Transverse colon (tissue), 4 donors: Measurements from ENCODE around the gene LIMCH1. TPM values are rescaled to one million over a fixed set of nuclear protein-coding genes. Genes with fewer than 3 reads are reported as not detected.

Experiments used
- DNase-seq: peaks from one replicate; pipeline ENCODE4 v3.0.0-alpha.2; 2019
- H3K27ac ChIP-seq, 4 donors: fragments of 200-600 bp; sonication (generic); 2 replicates each; pipeline ENCODE4 v1.5.1; 2016 to 2018; ENCODE audit warnings: inconsistent platforms in 4 of 4
- H3K27me3 ChIP-seq: fragments of 200-600 bp; sonication (generic); 2 replicates; pipeline ENCODE4 v1.5.1; 2017; ENCODE audit warnings: inconsistent platforms
- H3K36me3 ChIP-seq, 4 donors: fragments of 200-600 bp; sonication (generic); 2 replicates each; pipeline ENCODE4 v1.5.1; 2017 to 2019; ENCODE audit warnings: inconsistent platforms in 4 of 4
- H3K4me1 ChIP-seq, 4 donors: fragments of 200-600 bp; sonication (generic); 2 replicates each; pipeline ENCODE4 v1.5.1; 2017 to 2020; ENCODE audit warnings: inconsistent platforms in 4 of 4
- H3K4me3 ChIP-seq, 4 donors: fragments of 200-600 bp; sonication (generic); 1 replicate in 1 of 4; 2 replicates in 3 of 4; pipeline versions ENCODE4 v1.5.1 to v1.6.1; 2017 to 2019; ENCODE audit warnings: inconsistent platforms in 4 of 4
- H3K9me3 ChIP-seq, 2 donors: fragments of 200-600 bp; sonication (generic); 2 replicates each; pipeline ENCODE4 v1.5.1; 2017 to 2019; ENCODE audit warnings: inconsistent platforms in 2 of 2
- EP300 ChIP-seq: sonication (generic); formaldehyde crosslinking; IDR thresholded peaks from one replicate; pipeline ENCODE4 v1.6.1; 2017; ENCODE audit warnings: antibody characterized with exemption, low read depth
- POLR2A ChIP-seq: fragments of 450-650 bp; IDR thresholded peaks from one replicate; pipeline ENCODE4 v1.6.1; 2016; ENCODE audit warnings: antibody characterized with exemption, mild to moderate bottlenecking, moderate library complexity
- POLR2AphosphoS5 ChIP-seq, 3 donors: sonication (generic); formaldehyde crosslinking; IDR thresholded peaks; one replicate each; pipeline ENCODE4 v1.6.1; 2016; ENCODE audit warnings: antibody characterized with exemption in 3 of 3
- WGBS, 2 donors: methylation state at CpG; one replicate each; pipeline ENCODE4 v1.1.5; 2018; ENCODE audit warnings: low coverage in 1 of 2; 5-methylcytosine and 5-hydroxymethylcytosine counted together
- in situ Hi-C, 4 donors: fragments of 200-750 bp; cut with MboI; loops; one replicate each; pipeline versions ENCODE4 v1.15.0 to v1.15.1; 2017; ENCODE audit warnings: low sequenced_read_pairs in 3 of 4, low pct_ligation_motif_present in 1 of 4, low pct_unique_long_range_greater_than_20kb in 1 of 4
- intact Hi-C: fragments of 100-400 bp; cut with DNase I; formaldehyde crosslinking; loops from one replicate; pipeline ENCODE4 v1.15.1; 2023; ENCODE audit warnings: low total_unique reads
- total RNA-seq, 4 donors: library from RNA; depleted of rRNA; stranded (reverse); fragments of >200 nt; gene quantifications; one replicate each; pipeline ENCODE4 v1.1.0, GENCODE V29; 2016
- TF ChIP-seq, protein P1 (sequence below), 5 experiments: fragments of 200-600 bp in 3 of 5; fragments of 450-650 bp in 2 of 5; sonication (generic) in 3 of 5; IDR thresholded peaks; 1 replicate in 2 of 5; 2 replicates in 3 of 5; pipeline ENCODE4 v1.5.1; 2016 to 2017; ENCODE audit warnings: antibody characterized with exemption in 5 of 5, inconsistent platforms in 3 of 5, mild to moderate bottlenecking in 2 of 5, moderate library complexity in 1 of 5

The LIMCH1 gene
- total RNA-seq, 4 donors from 2014 or later = 5.5 to 18.5 (median 9.7) TPM

DNA sequence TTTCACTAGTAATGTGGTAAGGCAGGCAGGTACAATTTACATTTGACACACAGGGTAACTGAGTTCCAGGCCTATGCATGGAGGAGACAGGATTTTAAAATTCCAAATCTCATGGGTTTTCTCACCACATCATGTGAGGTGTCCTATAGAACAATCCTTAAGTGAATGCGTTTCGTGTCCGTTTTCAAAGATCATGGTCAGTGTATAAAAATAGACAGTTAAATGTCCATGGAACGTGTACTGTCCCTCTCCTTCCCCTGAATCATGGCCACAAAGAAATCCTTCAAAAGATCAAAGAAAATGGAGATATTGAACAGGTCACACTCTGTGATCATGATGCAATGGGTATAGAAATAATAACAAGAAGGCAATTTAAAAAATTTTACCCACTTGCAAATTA, 42.0 kb downstream of the LIMCH1 start:
- H3K36me3 ChIP-seq = no peaks in the 10 kb centered on the region

DNA sequence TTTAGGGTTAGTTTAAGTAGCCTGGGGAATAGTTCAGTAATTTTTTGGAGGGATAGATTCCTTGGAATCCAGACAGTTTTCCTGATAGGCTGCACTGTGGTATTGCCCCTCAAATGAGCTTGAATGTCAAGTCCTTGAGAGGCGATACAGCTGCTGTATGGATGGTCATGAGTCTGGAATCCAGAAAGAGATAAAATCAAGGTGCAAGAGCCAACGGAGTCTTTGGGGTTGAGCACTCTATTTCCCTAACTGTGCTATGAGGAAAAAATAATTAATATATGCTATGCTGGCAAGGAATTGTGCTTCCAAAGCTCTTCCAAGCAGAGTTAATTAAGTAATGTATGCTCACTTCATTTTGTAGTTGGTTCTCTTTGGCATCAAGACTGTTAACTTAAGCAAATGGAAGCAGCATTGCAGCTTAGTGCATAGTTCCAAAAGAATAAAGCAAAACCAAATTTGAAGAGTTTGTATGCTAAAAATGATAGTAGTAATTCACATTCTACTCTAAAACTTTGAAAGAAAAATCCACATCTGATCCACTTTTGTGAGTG, 48.8 kb downstream of the LIMCH1 start:
- no peaks in the 10 kb centered on the region for H3K36me3 ChIP-seq
- H3K4me3 ChIP-seq = no peak overlapping the region
- no peaks in the 10 kb centered on the region for H3K4me1 ChIP-seq
- DNase-seq = no peak
- H3K27ac ChIP-seq = no peak overlapping the region
- TF ChIP-seq EP300 (no peak), POLR2AphosphoS5 (IDR thresholded peaks at IDR 0.05) (no peak), POLR2A (no peak)
- TF ChIP-seq, protein P1, sequence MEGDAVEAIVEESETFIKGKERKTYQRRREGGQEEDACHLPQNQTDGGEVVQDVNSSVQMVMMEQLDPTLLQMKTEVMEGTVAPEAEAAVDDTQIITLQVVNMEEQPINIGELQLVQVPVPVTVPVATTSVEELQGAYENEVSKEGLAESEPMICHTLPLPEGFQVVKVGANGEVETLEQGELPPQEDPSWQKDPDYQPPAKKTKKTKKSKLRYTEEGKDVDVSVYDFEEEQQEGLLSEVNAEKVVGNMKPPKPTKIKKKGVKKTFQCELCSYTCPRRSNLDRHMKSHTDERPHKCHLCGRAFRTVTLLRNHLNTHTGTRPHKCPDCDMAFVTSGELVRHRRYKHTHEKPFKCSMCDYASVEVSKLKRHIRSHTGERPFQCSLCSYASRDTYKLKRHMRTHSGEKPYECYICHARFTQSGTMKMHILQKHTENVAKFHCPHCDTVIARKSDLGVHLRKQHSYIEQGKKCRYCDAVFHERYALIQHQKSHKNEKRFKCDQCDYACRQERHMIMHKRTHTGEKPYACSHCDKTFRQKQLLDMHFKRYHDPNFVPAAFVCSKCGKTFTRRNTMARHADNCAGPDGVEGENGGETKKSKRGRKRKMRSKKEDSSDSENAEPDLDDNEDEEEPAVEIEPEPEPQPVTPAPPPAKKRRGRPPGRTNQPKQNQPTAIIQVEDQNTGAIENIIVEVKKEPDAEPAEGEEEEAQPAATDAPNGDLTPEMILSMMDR (IDR thresholded peaks at IDR 0.05) = no peak
- 82 to 83% methylated on average over 1 to 2 of the region's 2 CpGs for WGBS, 2 donors
- H3K27me3 ChIP-seq = no peaks in the 10 kb centered on the region
- peaks cover 0 to 4% of the 10 kb centered on the region in 2 donors for H3K9me3 ChIP-seq
- in situ Hi-C loops (no loop called here), intact Hi-C loops (no loop called here)

More for the DNA sequence above, 42.0 kb downstream of the LIMCH1 start:
- intact Hi-C loops = no loop called here
- 85 to 100% methylated on average over 3 to 4 of the region's 4 CpGs for whole genome bisulfite sequencing, 2 donors
- DNase-seq = no peak
- Histone ChIP-seq H3K27me3 (no peaks in the 10 kb centered on the region), H3K9me3 (peaks cover 0 to 2% of the 10 kb centered on the region in 2 donors), H3K4me3 (no peak overlapping the region), H3K27ac (no peak overlapping the region), H3K4me1 (no peaks in the 10 kb centered on the region)
- in situ Hi-C loops = no loop called here
- TF ChIP-seq EP300 = no peak
- TF ChIP-seq POLR2AphosphoS5 (IDR thresholded peaks at IDR 0.05) = no peak
- TF ChIP-seq, protein P1 (IDR thresholded peaks at IDR 0.05) = no peak
- TF ChIP-seq POLR2A = no peak

DNA sequence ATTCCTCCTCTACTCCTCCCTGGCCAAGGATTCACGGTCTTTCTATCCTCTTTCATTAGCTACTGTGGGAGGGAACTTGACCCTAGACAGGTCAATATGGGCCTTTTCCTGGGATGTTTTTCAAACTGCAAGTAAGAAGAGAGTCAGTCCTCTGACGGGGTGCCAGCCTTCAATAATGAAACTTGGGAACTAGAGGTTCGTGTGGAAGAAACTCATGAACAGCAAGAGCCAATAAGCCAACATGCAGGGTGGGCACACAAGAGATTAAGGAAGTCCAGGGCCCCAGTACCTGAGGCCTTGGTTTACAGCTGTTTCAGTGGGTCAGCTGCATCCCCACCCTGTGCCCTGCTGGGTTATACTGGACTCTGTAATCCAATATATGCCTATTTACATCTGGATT, 49.3 kb downstream of the LIMCH1 start:
- no peak for DNase-seq
- WGBS, 2 donors = 88 to 100% methylated on average over 1 to 3 of the region's 3 CpGs
- TF ChIP-seq POLR2A (no peak), EP300 (no peak), POLR2AphosphoS5 (IDR thresholded peaks at IDR 0.05) (no peak)
- TF ChIP-seq, protein P1 (IDR thresholded peaks at IDR 0.05) = no peak
- intact Hi-C loops = no loop called here
- Histone ChIP-seq H3K4me1 (no peaks in the 10 kb centered on the region), H3K4me3 (no peak overlapping the region), H3K27me3 (no peaks in the 10 kb centered on the region), H3K9me3 (peaks cover 0 to 4% of the 10 kb centered on the region in 2 donors), H3K36me3 (no peaks in the 10 kb centered on the region), H3K27ac (no peak overlapping the region)
- in situ Hi-C loops = no loop called here

DNA sequence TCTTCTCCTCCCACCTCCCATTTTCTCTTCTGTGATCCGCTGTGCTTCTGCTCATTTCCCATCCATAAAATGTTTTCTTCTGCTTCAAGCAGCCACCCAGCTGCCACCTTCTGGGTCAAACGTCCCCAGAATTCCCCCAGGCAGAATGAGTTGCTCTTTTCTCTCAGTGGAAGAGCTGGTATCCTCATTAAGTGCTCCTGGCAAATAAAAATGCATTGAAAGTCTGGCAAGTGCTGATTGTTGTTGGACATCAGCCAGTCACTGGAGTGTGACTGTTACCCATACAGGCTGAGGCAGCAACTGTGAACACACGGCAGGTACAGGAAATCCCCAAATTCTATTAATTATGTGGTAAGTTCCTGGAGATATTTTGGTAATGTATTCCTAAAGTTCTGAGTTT, 52.6 kb downstream of the LIMCH1 start:
- Histone ChIP-seq H3K27me3 (no peaks in the 10 kb centered on the region), H3K27ac (no peak overlapping the region), H3K4me1 (peaks cover 0 to 6% (median 0%) of the 10 kb centered on the region in 4 donors), H3K9me3 (no peaks in the 10 kb centered on the region), H3K36me3 (no peaks in the 10 kb centered on the region), H3K4me3 (no peak overlapping the region)
- WGBS, 2 donors = 35 to 52% methylated on average over 2 to 3 of the region's 3 CpGs
- intact Hi-C loops (loop anchor here (10.0 kb wide), 1 partner anchor 1844 kb away; no protein-coding TSS in a partner anchor), in situ Hi-C loops (no loop called here)
- DNase-seq = no peak
- TF ChIP-seq, protein P1 (IDR thresholded peaks at IDR 0.05) = no peak
- TF ChIP-seq POLR2AphosphoS5 (IDR thresholded peaks at IDR 0.05) (no peak), EP300 (no peak), POLR2A (no peak)
